K562 (cell line): Measurements from ENCODE around the gene SLC26A1. TPM values are rescaled to one million over a fixed set of nuclear protein-coding genes. Genes with fewer than 3 reads are reported as not detected.

Experiments used
- ATAC-seq: fragments of 200-7000 bp; cut with Tn5 transposase; 3 replicates; pipeline ENCODE4 v1.9.1; 2020; ENCODE audit warnings: moderate library complexity
- BruUV-seq: library from RNA; stranded (reverse); fragments of 400-500 nt; replicated peaks from 2 replicates; lab custom pipeline; 2021; lab: Mats Ljungman, UMichigan
- CTCF ChIA-PET: fragments of 300-600 bp; formaldehyde crosslinking; extraction: SDS; loops from one replicate; lab custom pipeline; 2021; ENCODE audit warnings: low intra/inter-chr PET ratio; lab: Yijun Ruan, JAX
- POLR2A ChIA-PET: fragments of 300-600, 350-650 bp; sonication (Branson Sonifier 250); formaldehyde crosslinking; extraction: SDS; loops from one replicate; lab custom pipeline; 2021; ENCODE audit warnings: antibody characterized with exemption, inconsistent platforms; lab: Yijun Ruan, JAX
- DNase-seq, 4 experiments: peaks; one replicate each; pipeline versions ENCODE4 v3.0.0 to v3.0.0-alpha.2; 2011 to 2018; ENCODE audit warnings: low spot score in 3 of 4, mixed read lengths in 3 of 4; ENCODE audit errors: extremely low read depth in 1 of 4
- FAIRE-seq: peaks from 2 replicates; lab custom pipeline; 2011; peaks lifted over from hg19 to GRCh38; lab: Jason Lieb, UNC
- H2AFZ ChIP-seq: 2 replicates; pipeline ENCODE4 v1.6.0; 2011; ENCODE audit warnings: low read depth, low read length, control low read depth, inconsistent platforms
- H3K27ac ChIP-seq: fragments of 200-600 bp; 3 replicates; pipeline ENCODE4 v1.8.0; 2011; ENCODE audit warnings: low read depth, mild to moderate bottlenecking, control low read depth, inconsistent platforms, low read length, moderate library complexity, mixed read lengths; ENCODE audit errors: extremely low read depth
- H3K27me3 ChIP-seq, 2 experiments: fragments of 300-600 bp in 1 of 2; 2 replicates in 1 of 2; 3 replicates in 1 of 2; pipeline versions ENCODE4 v1.6.0 to v1.8.0; 2011; ENCODE audit warnings: inconsistent platforms in 2 of 2, low read length in 2 of 2, mild to moderate bottlenecking in 1 of 2, mixed read lengths in 1 of 2, moderate library complexity in 1 of 2; ENCODE audit not compliant: control insufficient read depth in 2 of 2, insufficient read depth in 2 of 2
- H3K36me3 ChIP-seq: fragments of 300-600 bp; 3 replicates; pipeline ENCODE4 v1.8.0; 2011; ENCODE audit warnings: mild to moderate bottlenecking, low read length, inconsistent platforms; ENCODE audit not compliant: control insufficient read depth, insufficient read depth
- H3K4me1 ChIP-seq, 2 experiments: fragments of 200-600 bp in 1 of 2; replicated peaks in 1 of 2; 2 replicates in 1 of 2; 3 replicates in 1 of 2; pipeline versions ENCODE4 v1.5.1 to v1.8.0; 2011; ENCODE audit warnings: inconsistent platforms in 2 of 2, low read length in 2 of 2, mild to moderate bottlenecking in 1 of 2, mixed read lengths in 1 of 2, moderate library complexity in 1 of 2; ENCODE audit not compliant: control insufficient read depth in 2 of 2, insufficient read depth in 2 of 2
- H3K4me2 ChIP-seq: 2 replicates; pipeline ENCODE4 v1.6.1; 2011; ENCODE audit warnings: low read length, control low read depth, inconsistent platforms, mixed read lengths; ENCODE audit not compliant: insufficient read depth
- H3K4me3 ChIP-seq: fragments of 200-600 bp; sonication (generic), shearing (Covaris generic); 2 replicates; pipeline ENCODE4 v1.5.1; 2016; ENCODE audit warnings: control low read depth, inconsistent platforms
- H3K79me2 ChIP-seq: fragments of 200-600 bp; 3 replicates; pipeline ENCODE4 v1.8.0; 2011; ENCODE audit warnings: low read length, inconsistent platforms; ENCODE audit not compliant: control insufficient read depth, insufficient read depth
- H3K9ac ChIP-seq, 2 experiments: 2 replicates each; pipeline versions ENCODE4 v1.6.0 to v1.6.1; 2011; ENCODE audit warnings: low read depth in 2 of 2, low read length in 2 of 2, control low read depth in 1 of 2, inconsistent platforms in 1 of 2, mild to moderate bottlenecking in 1 of 2, mixed read lengths in 1 of 2; ENCODE audit not compliant: insufficient read depth in 1 of 2
- H3K9me1 ChIP-seq: one replicate; pipeline ENCODE4 v1.6.0; 2011; ENCODE audit warnings: inconsistent platforms, mild to moderate bottlenecking, low read length, moderate library complexity; ENCODE audit not compliant: control insufficient read depth, insufficient read depth
- H3K9me3 ChIP-seq: replicated peaks from 2 replicates; pipeline ENCODE4 v1.5.1; 2011; ENCODE audit warnings: low read depth, low read length, inconsistent platforms; ENCODE audit not compliant: control insufficient read depth, insufficient read depth
- H4K20me1 ChIP-seq: replicated peaks from 2 replicates; pipeline ENCODE4 v1.6.1; 2011; ENCODE audit warnings: low read length, inconsistent platforms, mixed read lengths; ENCODE audit not compliant: control insufficient read depth, insufficient read depth
- BRCA1 ChIP-seq, 2 experiments: fragments of 450-650 bp in 1 of 2; sonication (generic) in 1 of 2; formaldehyde crosslinking in 1 of 2; IDR thresholded peaks; 2 replicates each; pipeline versions ENCODE4 v1.5.0 to v1.6.1; 2017 to 2020; ENCODE audit warnings: mild to moderate bottlenecking in 1 of 2, missing genetic modification reagents in 1 of 2
- CREBBP ChIP-seq: IDR thresholded peaks from one replicate; pipeline ENCODE4 v1.6.1; 2012; ENCODE audit warnings: low read depth, mild to moderate bottlenecking, control low read depth, inconsistent platforms, low read length
- DDX20 ChIP-seq: fragments of 450-650 bp; IDR thresholded peaks from 2 replicates; pipeline ENCODE4 v1.6.1; 2016; ENCODE audit warnings: missing genetic modification characterization, low read depth, mild to moderate bottlenecking, missing compliant biosample characterization, moderate library complexity
- FOXA3 ChIP-seq, 2 experiments: fragments of 450-650 bp in 1 of 2; sonication (generic) in 1 of 2; formaldehyde crosslinking; IDR thresholded peaks in 1 of 2; conservative IDR thresholded peaks in 1 of 2; 2 replicates each; pipeline versions ENCODE4 v1.4.0 to v1.8.0; 2020 to 2022; ENCODE audit warnings: mild to moderate bottlenecking in 2 of 2, missing genetic modification reagents in 1 of 2
- HSF4 ChIP-seq: fragments of 250-450 bp; sonication (Bioruptor Pico); IDR thresholded peaks from 2 replicates; pipeline ENCODE4 v2.1.2; 2022; ENCODE audit warnings: mild to moderate bottlenecking, moderate library complexity, borderline replicate concordance
- POLR2A ChIP-seq: fragments of 450-650 bp; conservative IDR thresholded peaks from 2 replicates; pipeline ENCODE4 v1.6.1; 2016
- POLR2G ChIP-seq: fragments of 200-400 bp; formaldehyde crosslinking; IDR thresholded peaks from 2 replicates; pipeline ENCODE4 v1.6.1; 2017; ENCODE audit warnings: low read depth, mild to moderate bottlenecking, antibody characterized with exemption, low read length, moderate library complexity
- ZNF764 ChIP-seq: fragments of 250-450 bp; sonication (Bioruptor Pico); IDR thresholded peaks from 2 replicates; pipeline ENCODE4 v1.4.0; 2020; ENCODE audit warnings: low read depth, mild to moderate bottlenecking, moderate library complexity
- WGBS: fragments of 100-300 bp; shearing (Covaris generic); methylation state at CpG from one replicate; pipeline ENCODE4 v1.1.6; 2016; ENCODE audit warnings: low coverage, mixed read lengths; ENCODE audit not compliant: insufficient coverage; ENCODE audit errors: missing lambda C conversion rate; 5-methylcytosine and 5-hydroxymethylcytosine counted together
- in situ Hi-C: fragments of 300-500 bp; cut with MboI; formaldehyde crosslinking; loops from 4 replicates; pipeline ENCODE4 v1.15.0; 2018; ENCODE audit warnings: inconsistent platforms, mixed read lengths
- intact Hi-C: fragments of 100-400 bp; cut with micrococcal nuclease; formaldehyde crosslinking; loops from 2 replicates; pipeline ENCODE4 v1.14.2; 2022
- polyA plus RNA-seq, 8 experiments: library from polyadenylated mRNA; depleted of rRNA in 4 of 8; stranded (reverse) in 5 of 8; unstranded in 3 of 8; fragments of >200 nt; fragmentation: Nextera tagmentation in 2 of 8; fragmentation: Illumina TruSeq in 1 of 8; extraction: Ambion mirVana in 2 of 8; extraction: Trizol in 1 of 8; gene quantifications; 2 replicates each; pipeline versions ENCODE4 v1.2.1 to v1.2.3, GENCODE V29; 2011 to 2014; ENCODE audit warnings: inconsistent platforms in 1 of 8, missing spikeins in 1 of 8
- total RNA-seq, 7 experiments: library from RNA; depleted of rRNA in 6 of 7; stranded (reverse); fragments of >200 nt in 6 of 7; fragmentation: Illumina TruSeq in 2 of 7; extraction: Trizol in 2 of 7; gene quantifications; 2 replicates each; pipeline versions ENCODE4 v1.2.1 to v1.2.3, GENCODE V29; 2011 to 2021; ENCODE audit warnings: low replicate concordance in 1 of 7
- TF ChIP-seq, protein P1 (sequence below): sonication (generic); formaldehyde crosslinking; IDR thresholded peaks from 2 replicates; pipeline ENCODE4 v1.8.1; 2023; ENCODE audit warnings: mild to moderate bottlenecking, missing genetic modification reagents

The SLC26A1 gene
- total and polyA plus RNA-seq, 9 of the 15 experiments (the other 6 are each of a cell fraction or from before 2014, with no cell fraction given), result 0.11 to 4.2 (median 0.95) TPM

DNA sequence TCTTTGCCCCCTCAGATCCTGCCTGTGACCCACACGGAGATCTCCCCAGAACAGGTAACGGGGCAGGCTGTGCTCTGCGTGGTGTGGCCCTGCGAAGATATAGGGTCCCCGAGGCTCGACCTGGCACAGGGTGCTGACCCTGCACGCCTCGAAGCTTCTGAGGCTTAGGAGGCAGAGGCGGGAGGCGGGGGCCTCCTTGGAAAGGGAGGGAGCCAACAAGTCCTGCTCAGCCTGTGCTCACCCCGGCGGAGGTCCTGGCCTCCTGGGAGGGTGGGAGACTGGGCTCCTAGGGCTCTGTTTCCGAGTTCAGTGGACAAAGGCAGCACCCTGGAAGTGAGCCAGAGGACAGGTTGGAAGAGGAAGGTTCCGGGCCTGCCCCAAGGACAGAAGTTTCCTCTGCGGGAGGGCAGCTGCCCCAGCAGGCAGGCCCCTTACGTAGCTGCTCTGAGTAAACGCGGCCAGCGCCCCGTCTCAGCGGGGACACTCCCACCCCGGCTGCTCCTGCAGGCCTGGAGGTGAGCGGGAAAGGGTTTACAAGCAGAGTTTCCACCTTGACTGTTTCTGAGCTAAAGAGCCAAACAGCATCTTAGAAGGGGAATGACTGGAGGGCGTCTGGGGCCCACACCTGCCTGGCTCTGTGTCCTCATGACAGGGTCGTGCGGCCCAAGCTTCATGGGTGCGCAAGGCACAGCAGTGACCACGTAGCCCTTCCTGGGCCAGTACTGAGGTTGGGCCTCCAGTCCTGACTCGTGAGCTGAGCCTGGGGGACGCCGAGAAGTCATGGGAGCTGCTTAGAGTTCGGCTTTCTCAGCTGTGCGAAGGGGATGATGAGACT lies 44.9 kb downstream of the SLC26A1 start:
- H3K9me1 ChIP-seq, result no peaks in the 10 kb centered on the region
- peaks cover 0 to 48% of the 10 kb centered on the region in 2 experiments; a peak in 2 of 5 replicates for H3K4me1 ChIP-seq
- H3K36me3 ChIP-seq, result no peaks in the 10 kb centered on the region
- TF ChIP-seq POLR2G (peak; percentile 32; the same call in 1 of the 2 replicates), CREBBP (no peak)
- ATAC-seq, result no peak; the same call in 2 of the 3 replicates
- no peaks in the 10 kb centered on the region for H3K9me3 ChIP-seq
- BruUV-seq, result no TSS peak
- no peak for FAIRE-seq
- peak overlapping the region in 1 of 2 experiments; percentile 75; a peak in 2 of 4 replicates for H3K9ac ChIP-seq
- H3K4me3 ChIP-seq, result no peak overlapping the region
- no peak overlapping the region for H2AFZ ChIP-seq
- in situ Hi-C loops (no loop called here), intact Hi-C loops (no loop called here)
- H3K27me3 ChIP-seq, result no peaks in the 10 kb centered on the region
- DNase-seq, result no peak
- WGBS, result 72% methylated on average over 27 of the region's 33 CpGs
- ChIA-PET CTCF (no interaction called here), POLR2A (interaction anchor here (1.2 kb wide), 1 partner anchor 16 kb away, joined by 4 read pairs; the partner anchor contains the start of genes GAK and TMEM175)
- H3K79me2 ChIP-seq, result no peaks in the 10 kb centered on the region
- no peak overlapping the region for H3K4me2 ChIP-seq
- H4K20me1 ChIP-seq, result 0 out of 2 replicates have a peak, but pooled peaks cover 4% of the 10 kb centered on the region
- H3K27ac ChIP-seq, result no peak overlapping the region

DNA sequence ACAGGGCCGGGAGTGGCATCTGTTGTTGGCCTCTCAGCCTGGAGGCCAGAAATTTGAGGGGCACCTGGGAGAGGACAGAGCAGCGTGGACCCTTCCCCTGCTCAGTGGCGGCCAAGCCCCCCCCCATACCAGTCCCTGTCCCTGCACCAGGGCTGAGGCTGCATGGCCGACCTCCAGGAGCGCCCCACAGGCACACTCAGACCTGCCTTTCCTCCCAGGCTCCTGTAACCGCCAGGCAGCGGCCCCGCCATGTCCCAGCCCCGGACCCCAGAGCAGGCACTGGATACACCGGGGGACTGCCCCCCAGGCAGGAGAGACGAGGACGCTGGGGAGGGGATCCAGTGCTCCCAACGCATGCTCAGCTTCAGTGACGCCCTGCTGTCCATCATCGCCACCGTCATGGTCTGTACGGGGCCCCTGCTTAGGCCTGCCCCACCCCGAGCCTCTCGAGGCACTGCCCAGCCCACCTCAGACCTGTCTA lies 45.7 kb downstream of the SLC26A1 start:
- BruUV-seq, result no TSS peak
- no peak overlapping the region for H3K27ac ChIP-seq
- FAIRE-seq (no peak), DNase-seq (no peak), ATAC-seq (no peak)
- no peak overlapping the region for H3K4me2 ChIP-seq
- no peaks in the 10 kb centered on the region for H3K9me1 ChIP-seq
- in situ Hi-C loops, result no loop called here
- WGBS, result 60% methylated on average over 15 of the region's 19 CpGs
- no peaks in the 10 kb centered on the region for H3K36me3 ChIP-seq
- H3K79me2 ChIP-seq, result no peaks in the 10 kb centered on the region
- H3K9ac ChIP-seq, result peak overlapping the region in 1 of 2 experiments; percentile 75; a peak in 2 of 4 replicates
- no peaks in the 10 kb centered on the region for H3K27me3 ChIP-seq
- peaks cover 0 to 48% of the 10 kb centered on the region in 2 experiments; a peak in 2 of 5 replicates for H3K4me1 ChIP-seq
- H2AFZ ChIP-seq, result no peak overlapping the region
- intact Hi-C loops, result no loop called here
- no peaks in the 10 kb centered on the region for H3K9me3 ChIP-seq
- no peak overlapping the region for H3K4me3 ChIP-seq
- POLR2A ChIA-PET, result interaction anchor here (1.2 kb wide), 1 partner anchor 15 kb away, joined by 4 read pairs; the partner anchor contains the start of genes GAK and TMEM175
- CTCF ChIA-PET, result no interaction called here
- 0 out of 2 replicates have a peak, but pooled peaks cover 4% of the 10 kb centered on the region for H4K20me1 ChIP-seq
- TF ChIP-seq ZNF764 (CRISPR knock-in tag), result no peak
- no peak for TF ChIP-seq DDX20 (tag)
- TF ChIP-seq FOXA3 (CRISPR knock-in tag; conservative IDR thresholded peaks at IDR 0.05 in 1 of 2, IDR thresholded peaks at IDR 0.05 in 1 of 2), result no peak
- TF ChIP-seq POLR2A, result no peak
- no peak for TF ChIP-seq CREBBP
- no peak for TF ChIP-seq BRCA1 (IDR thresholded peaks at IDR 0.05)
- TF ChIP-seq BRCA1 (CRISPR knock-in tag; IDR thresholded peaks at IDR 0.05), result no peak
- TF ChIP-seq HSF4, result no peak
- TF ChIP-seq, protein P1, sequence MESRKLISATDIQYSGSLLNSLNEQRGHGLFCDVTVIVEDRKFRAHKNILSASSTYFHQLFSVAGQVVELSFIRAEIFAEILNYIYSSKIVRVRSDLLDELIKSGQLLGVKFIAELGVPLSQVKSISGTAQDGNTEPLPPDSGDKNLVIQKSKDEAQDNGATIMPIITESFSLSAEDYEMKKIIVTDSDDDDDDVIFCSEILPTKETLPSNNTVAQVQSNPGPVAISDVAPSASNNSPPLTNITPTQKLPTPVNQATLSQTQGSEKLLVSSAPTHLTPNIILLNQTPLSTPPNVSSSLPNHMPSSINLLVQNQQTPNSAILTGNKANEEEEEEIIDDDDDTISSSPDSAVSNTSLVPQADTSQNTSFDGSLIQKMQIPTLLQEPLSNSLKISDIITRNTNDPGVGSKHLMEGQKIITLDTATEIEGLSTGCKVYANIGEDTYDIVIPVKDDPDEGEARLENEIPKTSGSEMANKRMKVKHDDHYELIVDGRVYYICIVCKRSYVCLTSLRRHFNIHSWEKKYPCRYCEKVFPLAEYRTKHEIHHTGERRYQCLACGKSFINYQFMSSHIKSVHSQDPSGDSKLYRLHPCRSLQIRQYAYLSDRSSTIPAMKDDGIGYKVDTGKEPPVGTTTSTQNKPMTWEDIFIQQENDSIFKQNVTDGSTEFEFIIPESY (CRISPR knock-in tag), result no peak
